Adrenal gland (tissue), 12 donors: ENCODE measurements around the gene FGD4. TPM values are rescaled to one million over a fixed set of nuclear protein-coding genes. Genes with fewer than 3 reads are reported as not detected.

Source experiments
- DNase-seq, 7 donors: peaks; one replicate each; pipeline ENCODE4 v3.0.0-alpha.2; 2019 to 2020
- H3K27ac ChIP-seq, 5 donors: fragments of 200-600 bp; sonication (generic) in 4 of 5; 1 replicate in 3 of 5; 2 replicates in 2 of 5; pipeline versions ENCODE4 v1.5.1 to v1.8.0; 2016 to 2020; ENCODE audit warnings: mild to moderate bottlenecking in 1 of 5
- H3K27me3 ChIP-seq: fragments of 200-600 bp; 2 replicates; pipeline ENCODE4 v1.8.0; 2021
- H3K36me3 ChIP-seq, 2 donors: fragments of 200-600 bp; replicated peaks in 1 of 2; 1 replicate in 1 of 2; 2 replicates in 1 of 2; pipeline versions ENCODE4 v1.5.1 to v1.8.0; 2018 to 2022
- H3K4me1 ChIP-seq, 2 donors: fragments of 200-600 bp; replicated peaks in 1 of 2; 1 replicate in 1 of 2; 2 replicates in 1 of 2; pipeline versions ENCODE4 v1.5.1 to v1.8.0; 2018 to 2021
- H3K4me3 ChIP-seq, 4 donors: fragments of 200-600 bp; sonication (generic) in 3 of 4; one replicate each; pipeline ENCODE4 v1.5.1; 2016 to 2018
- H3K9me3 ChIP-seq, 3 donors: fragments of 200-600 bp; sonication (generic) in 1 of 3; replicated peaks in 1 of 3; 1 replicate in 2 of 3; 2 replicates in 1 of 3; pipeline versions ENCODE4 v1.5.1 to v1.8.0; 2016 to 2021
- CTCF ChIP-seq, 6 experiments: fragments of 450-650 bp in 4 of 6; fragments of 200-600 bp in 2 of 6; sonication (generic) in 1 of 6; IDR thresholded peaks; 1 replicate in 5 of 6; 2 replicates in 1 of 6; pipeline versions ENCODE4 v1.5.1 to v1.8.0; 2016 to 2021; ENCODE audit warnings: antibody characterized with exemption in 6 of 6, mild to moderate bottlenecking in 2 of 6, moderate library complexity in 1 of 6
- POLR2A ChIP-seq, 2 donors: fragments of 450-650 bp; IDR thresholded peaks; one replicate each; pipeline ENCODE4 v1.6.1; 2017; ENCODE audit warnings: antibody characterized with exemption in 2 of 2, mild to moderate bottlenecking in 2 of 2, moderate library complexity in 1 of 2
- WGBS, 4 donors: extraction: QIAGEN DNeasy Blood & Tissue Kit in 2 of 4; methylation state at CpG; one replicate each; pipeline versions ENCODE4 v1.1.5 to v1.1.7; 2013 to 2017; 5-methylcytosine and 5-hydroxymethylcytosine counted together
- intact Hi-C, 2 donors: fragments of 100-400 bp; cut with DNase I; formaldehyde crosslinking; loops; one replicate each; pipeline versions ENCODE4 v1.14.1 to v1.15.0; 2022 to 2023
- polyA plus RNA-seq, 3 donors: library from polyadenylated mRNA; stranded (reverse); fragments of 200-250 nt in 2 of 3; fragments of 350-450 nt in 1 of 3; fragmentation: Illumina TruSeq in 1 of 3; extraction: RNeasy Lipid Tissue Mini Kit (QIAGEN cat#74804) in 1 of 3; gene quantifications; one replicate each; pipeline ENCODE4 v1.2.3, GENCODE V29; 2013 to 2014
- total RNA-seq, 9 donors: library from RNA; depleted of rRNA in 4 of 9; stranded (reverse); fragments of >200 nt in 4 of 9; fragments of 120-200 nt in 1 of 9; fragmentation: NEBNext Ultra II Directional in 1 of 9; extraction: Animal tissue kit (Norgen Biotek cat#: 25700) in 1 of 9; gene quantifications; one replicate each; pipeline versions ENCODE4 v1.1.0 to v1.2.4, GENCODE V29; 2013 to 2023
- donor health status: healthy with polysubstance abuse.
- donor health status: Bipolar disorder and iron deficiency.
- donor health status: DM: yes; HTN: yes; CAD: no.
- donor health status: DM: no; HTN: no; CAD: no.
- donor health status: DM: no; HTN: no; CAD: no.
- donor health status: DM: yes; HTN: yes; CAD: no.

The FGD4 gene
- total and polyA plus RNA-seq, 12 donors, result 1.7 to 38.5 (median 16.6) TPM

- Histone ChIP-seq H3K4me1 (peaks cover 5 to 24% of the 10 kb centered on the region in 2 donors), H3K4me3 (no peak overlapping the region), H3K27ac (peak overlapping the region in 2 of 5 donors; percentile 9 to 37), H3K36me3 (no peaks in the 10 kb centered on the region), H3K9me3 (no peaks in the 10 kb centered on the region), H3K27me3 (no peaks in the 10 kb centered on the region)
- TF ChIP-seq POLR2A (IDR thresholded peaks at IDR 0.05), result no peak
- TF ChIP-seq CTCF (IDR thresholded peaks at IDR 0.05), result no peak
- WGBS, 4 donors, result 39 to 60% (median 44%) methylated on average over 1 of the region's 1 CpG
- intact Hi-C loops, result no loop called here
- no peak for DNase-seq
Observed at GRCh38 chr12:32568228-32568627, 168.9 kb downstream of the FGD4 start.

DNA sequence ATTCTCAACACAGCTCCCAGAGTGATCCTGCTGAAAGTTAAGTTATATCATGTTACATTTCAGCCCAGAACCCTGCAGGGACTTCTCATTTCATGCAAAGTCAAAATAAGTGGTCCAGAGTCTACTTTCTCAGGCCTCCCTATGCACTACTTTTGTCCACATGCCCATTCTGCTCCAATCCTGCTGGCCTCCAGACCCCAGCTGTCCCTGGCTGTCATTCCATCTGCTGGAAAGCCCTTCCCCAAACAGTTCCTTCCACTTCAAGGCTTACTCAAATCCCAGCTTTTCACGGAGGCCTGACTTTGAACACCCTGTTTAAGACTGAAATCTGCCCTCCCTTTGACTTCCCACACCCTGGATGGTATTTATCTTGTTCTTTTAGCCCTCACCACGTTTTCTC, 169.9 kb downstream of the FGD4 start:
- DNase-seq, result no peak
- Histone ChIP-seq H3K36me3 (no peaks in the 10 kb centered on the region), H3K4me3 (no peak overlapping the region), H3K27ac (no peak overlapping the region), H3K27me3 (no peaks in the 10 kb centered on the region), H3K9me3 (no peaks in the 10 kb centered on the region), H3K4me1 (peaks cover 5 to 24% of the 10 kb centered on the region in 2 donors)
- intact Hi-C loops, result no loop called here
- 65 to 71% (median 70%) methylated on average over 2 of the region's 2 CpGs for WGBS, 4 donors
- TF ChIP-seq CTCF (IDR thresholded peaks at IDR 0.05) (no peak), POLR2A (IDR thresholded peaks at IDR 0.05) (no peak)

DNA sequence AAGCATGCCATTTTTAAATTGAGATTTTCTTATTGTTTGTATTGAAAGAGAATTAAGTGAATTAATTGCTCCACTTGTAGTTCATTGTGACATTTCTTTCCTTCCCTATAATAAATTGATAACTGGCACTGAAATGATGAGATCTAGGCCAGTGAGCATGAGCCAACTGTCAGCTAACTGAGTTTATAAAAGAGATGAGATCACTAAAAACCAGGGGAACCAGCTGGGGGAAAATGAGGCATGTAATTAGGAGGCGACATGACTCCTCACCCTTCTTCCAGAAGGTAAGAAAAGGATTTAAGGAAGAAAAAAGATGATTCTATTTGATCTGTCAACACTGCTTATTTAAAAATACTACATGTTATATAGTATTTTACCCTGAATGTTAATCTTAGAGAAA, 175.2 kb downstream of the FGD4 start:
- Histone ChIP-seq H3K27me3 (no peaks in the 10 kb centered on the region), H3K9me3 (no peaks in the 10 kb centered on the region), H3K4me1 (no peaks in the 10 kb centered on the region), H3K4me3 (no peak overlapping the region), H3K27ac (no peak overlapping the region), H3K36me3 (no peaks in the 10 kb centered on the region)
- intact Hi-C loops, result no loop called here
- WGBS, 4 donors, result 83 to 93% (median 89%) methylated on average over 1 of the region's 1 CpG
- TF ChIP-seq POLR2A (IDR thresholded peaks at IDR 0.05) (no peak), CTCF (IDR thresholded peaks at IDR 0.05) (no peak)
- DNase-seq, result no peak

DNA sequence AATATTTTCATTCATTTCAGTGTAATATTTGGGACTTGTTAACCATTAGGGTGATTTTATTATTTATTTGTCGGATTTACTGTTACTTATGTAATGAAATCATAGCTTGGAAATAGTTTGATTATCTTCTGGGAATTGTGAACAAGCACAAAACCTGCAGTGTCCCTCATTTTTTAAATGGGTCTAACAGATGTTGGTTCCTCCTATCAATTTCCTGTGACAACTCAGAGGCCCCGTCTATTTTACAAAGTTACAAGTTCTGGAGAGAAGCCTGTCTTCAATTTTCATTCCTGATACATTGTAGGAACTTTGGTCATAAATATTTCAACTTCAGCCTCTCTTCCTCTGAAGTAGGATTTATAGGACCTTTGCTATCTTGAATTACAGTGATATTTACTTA, 178.0 kb downstream of the FGD4 start:
- no peaks in the 10 kb centered on the region for H3K4me1 ChIP-seq
- no peak for TF ChIP-seq POLR2A (IDR thresholded peaks at IDR 0.05)
- TF ChIP-seq CTCF (IDR thresholded peaks at IDR 0.05), result no peak
- H3K27ac ChIP-seq, result no peak overlapping the region
- H3K36me3 ChIP-seq, result peaks cover 0 to 8% of the 10 kb centered on the region in 2 donors
- H3K9me3 ChIP-seq, result no peaks in the 10 kb centered on the region
- H3K4me3 ChIP-seq, result no peak overlapping the region
- H3K27me3 ChIP-seq, result no peaks in the 10 kb centered on the region
- 64 to 78% (median 68%) methylated on average over 2 of the region's 2 CpGs for WGBS, 4 donors
- intact Hi-C loops, result no loop called here
- DNase-seq, result no peak
